GM18873 (cell line): ENCODE measurements around the gene WDR59.
"Not testable (repeated sequence)": the region's sequence is repeated elsewhere in the genome, so short reads cannot be mapped to it uniquely, and the experiment has no call there.

Experiments used
- ATAC-seq: cut with Tn5 transposase; IDR thresholded peaks from one replicate; pipeline ENCODE4 v1.9.1; 2021; ENCODE audit warnings: mild to moderate bottlenecking, moderate library complexity, moderate number of reproducible peaks; ENCODE audit not compliant: unreplicated experiment, low FRiP score

Gene WDR59, protein sequence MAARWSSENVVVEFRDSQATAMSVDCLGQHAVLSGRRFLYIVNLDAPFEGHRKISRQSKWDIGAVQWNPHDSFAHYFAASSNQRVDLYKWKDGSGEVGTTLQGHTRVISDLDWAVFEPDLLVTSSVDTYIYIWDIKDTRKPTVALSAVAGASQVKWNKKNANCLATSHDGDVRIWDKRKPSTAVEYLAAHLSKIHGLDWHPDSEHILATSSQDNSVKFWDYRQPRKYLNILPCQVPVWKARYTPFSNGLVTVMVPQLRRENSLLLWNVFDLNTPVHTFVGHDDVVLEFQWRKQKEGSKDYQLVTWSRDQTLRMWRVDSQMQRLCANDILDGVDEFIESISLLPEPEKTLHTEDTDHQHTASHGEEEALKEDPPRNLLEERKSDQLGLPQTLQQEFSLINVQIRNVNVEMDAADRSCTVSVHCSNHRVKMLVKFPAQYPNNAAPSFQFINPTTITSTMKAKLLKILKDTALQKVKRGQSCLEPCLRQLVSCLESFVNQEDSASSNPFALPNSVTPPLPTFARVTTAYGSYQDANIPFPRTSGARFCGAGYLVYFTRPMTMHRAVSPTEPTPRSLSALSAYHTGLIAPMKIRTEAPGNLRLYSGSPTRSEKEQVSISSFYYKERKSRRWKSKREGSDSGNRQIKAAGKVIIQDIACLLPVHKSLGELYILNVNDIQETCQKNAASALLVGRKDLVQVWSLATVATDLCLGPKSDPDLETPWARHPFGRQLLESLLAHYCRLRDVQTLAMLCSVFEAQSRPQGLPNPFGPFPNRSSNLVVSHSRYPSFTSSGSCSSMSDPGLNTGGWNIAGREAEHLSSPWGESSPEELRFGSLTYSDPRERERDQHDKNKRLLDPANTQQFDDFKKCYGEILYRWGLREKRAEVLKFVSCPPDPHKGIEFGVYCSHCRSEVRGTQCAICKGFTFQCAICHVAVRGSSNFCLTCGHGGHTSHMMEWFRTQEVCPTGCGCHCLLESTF

DNA sequence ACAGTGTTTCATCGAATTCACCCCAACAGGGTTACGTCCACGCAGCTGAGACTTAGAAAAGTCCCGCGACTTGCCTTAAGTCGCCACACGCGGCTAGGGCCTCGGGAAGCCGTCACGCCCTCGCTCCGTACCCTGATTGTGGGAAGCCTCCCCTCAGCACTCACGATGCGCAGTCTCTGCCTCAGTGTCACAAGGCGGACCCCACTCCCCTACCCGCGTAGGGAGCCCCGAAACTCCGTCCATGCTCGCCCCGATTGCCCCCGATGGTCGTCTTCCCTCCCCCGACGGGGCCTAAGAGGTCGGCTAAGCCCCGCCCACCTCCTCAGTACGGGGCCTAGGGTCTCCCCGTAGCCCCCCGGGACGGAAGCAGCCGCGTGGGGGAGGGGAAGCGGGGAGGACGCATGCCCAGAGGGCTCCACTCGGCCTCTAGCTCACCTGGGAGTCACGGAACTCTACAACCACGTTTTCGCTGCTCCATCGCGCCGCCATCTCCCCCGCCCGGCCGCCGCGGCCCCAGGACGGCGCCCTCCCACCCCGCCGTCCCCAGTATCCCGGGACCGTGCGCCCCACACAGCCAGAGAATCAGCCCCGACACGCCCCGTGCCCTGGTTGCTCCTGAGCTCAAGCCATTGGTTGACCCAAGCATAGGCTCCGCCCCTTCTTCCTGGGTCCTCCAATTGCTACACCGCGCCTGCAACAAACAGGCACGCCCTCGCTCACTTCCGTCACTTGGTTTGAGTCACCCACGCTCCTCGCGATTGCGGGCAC, at the start of gene WDR59:
WDR59 (minus strand) TSS at position 595 of the 768 bp plus-strand sequence; CDS start at position 489, 106 bp downstream.
- peak; percentile 99 for ATAC-seq

DNA sequence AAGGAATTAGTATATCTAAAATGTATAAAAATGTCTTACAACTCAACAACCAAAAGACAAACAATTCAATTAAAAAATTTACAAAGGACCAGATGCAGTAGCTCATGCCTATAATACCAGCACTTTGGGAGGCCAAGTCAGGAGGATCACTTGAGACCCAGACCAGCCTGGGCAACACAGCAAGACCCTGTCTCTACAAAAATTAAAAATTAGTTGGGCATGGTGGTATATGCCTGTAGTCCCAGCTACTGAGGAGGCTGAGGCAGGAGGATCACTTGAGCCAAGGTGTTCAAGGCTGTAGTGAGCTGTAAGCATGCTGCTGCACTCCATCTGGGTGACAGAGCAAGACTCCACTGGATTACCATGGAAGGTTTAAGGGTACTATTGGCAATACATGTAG, 47.7 kb upstream of the WDR59 start:
- ATAC-seq, result no peak

DNA sequence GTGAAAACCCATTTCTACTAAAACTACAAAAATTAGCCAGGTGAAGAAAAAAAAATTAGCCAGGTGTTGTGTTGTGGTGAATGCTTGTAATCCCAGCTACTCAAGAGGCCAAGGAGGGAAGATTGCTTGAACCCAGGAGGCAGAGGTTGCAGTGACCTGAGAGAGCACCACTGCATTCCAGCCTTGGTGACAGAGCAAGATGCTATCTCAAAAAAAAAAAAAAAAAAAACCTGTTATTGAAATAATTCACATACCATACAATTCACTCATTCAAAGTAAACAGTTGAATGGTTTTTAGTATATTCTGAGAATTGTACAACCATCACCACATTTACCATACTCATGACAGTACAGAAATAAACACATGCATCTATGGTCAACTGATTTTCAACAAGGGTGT, 44.9 kb upstream of the WDR59 start:
- no peak for ATAC-seq

DNA sequence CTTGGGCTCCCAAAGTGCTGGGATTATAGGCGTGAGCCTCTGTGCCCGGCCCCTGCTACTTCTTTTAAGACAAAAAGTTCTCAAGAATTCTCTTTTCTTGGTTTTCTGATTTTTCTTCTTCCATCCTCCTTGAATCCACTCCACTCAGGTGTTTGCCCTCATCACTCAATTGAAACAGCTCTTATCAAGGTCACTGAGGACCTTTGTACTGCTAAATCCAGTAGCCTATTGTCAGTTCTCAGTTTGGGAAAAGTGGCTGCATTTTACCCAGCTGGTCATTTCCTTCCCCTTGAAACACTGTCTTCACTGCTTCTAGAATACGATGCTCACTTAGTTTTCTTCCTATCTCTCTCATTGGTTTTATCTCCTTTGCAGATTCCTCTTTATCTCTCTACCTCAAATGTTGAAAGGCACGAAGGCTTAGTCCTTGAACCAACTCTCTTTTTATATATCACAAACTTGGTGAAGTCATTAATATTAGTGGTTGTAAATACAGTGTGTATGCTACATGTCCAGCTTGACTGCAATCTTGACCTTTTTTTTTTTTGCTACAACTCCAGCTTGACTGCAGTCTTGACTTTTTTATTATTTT, 43.7 kb upstream of the WDR59 start:
- no peak for ATAC-seq

DNA sequence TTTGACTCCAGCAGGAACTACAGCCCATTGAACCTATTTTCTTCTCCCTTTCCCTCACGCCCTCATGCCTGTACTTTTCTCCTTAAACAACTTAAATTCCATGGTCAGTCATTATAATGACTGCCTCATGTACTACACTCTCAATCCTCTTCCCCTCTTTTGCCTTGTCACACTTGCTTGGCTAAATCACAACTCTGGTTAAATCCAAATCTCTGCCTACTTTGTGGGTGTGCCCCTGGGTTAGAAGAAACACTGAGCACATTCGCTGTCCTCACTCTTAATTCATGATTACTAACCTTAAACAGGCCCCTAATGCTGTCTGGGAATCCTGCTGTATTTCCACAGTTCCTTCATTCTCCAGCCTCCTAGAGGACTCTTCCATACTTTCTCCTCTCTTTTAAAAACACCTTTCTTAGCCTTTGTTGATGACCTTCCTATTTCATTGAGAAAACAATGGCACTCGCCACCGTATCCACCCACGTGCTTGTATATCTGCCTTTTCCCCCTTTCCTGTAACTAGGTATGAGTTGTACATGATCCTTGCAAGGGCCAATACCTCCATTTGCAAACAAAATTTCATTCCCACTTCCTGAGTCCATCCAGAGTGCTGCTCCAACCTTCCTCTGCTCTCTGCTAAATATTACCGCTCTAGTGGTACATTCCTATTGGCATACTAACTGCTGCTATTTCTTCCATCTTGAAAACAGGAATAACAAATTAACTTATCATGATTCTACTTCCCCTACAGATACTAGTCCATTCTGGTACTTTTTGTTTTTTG, 42.8 kb upstream of the WDR59 start:
- no peak for ATAC-seq

DNA sequence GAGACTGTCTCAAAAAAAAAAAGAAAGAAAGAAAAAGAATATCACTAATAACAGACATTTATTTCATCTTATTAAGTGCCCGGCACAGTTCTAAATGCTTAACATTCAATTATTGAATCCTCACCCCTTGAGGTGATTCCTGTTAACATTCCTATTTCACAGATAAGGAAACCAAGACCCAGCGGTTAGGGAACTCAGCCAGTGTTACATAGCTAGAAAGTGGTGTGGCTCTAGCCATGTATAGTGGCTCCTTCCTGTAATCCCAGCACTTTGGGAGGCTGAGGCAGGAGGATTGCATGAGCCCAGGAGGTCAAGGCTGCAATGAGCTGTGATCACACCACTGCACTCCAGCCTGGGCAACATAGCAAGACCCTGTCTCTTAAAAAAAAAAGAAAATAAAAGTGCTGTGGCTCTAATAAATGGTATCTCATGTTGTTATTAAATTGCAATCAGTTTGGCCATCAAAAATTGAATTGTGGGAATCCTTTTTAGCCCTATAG, 42.0 kb upstream of the WDR59 start:
- no peak for ATAC-seq

DNA sequence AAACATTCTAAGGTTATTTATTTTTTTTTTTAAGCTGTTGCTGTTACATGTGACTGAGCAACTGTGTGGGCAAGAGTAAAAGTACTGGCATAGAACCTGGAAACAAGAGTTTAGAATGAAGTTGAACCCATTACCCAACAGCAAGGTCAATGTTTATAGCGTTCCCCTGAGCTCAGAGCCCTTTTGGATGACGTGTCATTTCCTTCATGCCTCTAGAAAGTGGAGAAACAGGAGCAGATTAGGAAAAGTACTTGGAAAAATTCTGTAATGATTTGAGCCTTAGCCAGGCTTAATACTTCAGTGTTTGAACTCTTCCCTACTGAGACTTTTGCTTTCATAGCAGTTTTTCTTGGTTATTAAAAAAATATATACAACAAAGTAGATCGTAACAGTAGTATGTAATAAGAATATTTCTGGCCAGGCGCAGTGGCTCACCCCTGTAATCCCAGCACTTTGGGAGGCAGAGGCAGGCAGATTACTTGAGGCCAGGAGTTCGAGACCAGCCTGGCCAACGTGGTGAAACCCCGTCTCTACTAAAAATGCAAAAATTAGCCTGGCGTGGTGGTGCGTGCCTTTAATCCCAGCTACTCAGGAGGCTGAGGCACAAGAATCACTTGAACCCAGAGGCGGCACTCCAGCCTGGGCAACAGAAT, 41.4 kb upstream of the WDR59 start:
- ATAC-seq, result not testable (repeated sequence)

DNA sequence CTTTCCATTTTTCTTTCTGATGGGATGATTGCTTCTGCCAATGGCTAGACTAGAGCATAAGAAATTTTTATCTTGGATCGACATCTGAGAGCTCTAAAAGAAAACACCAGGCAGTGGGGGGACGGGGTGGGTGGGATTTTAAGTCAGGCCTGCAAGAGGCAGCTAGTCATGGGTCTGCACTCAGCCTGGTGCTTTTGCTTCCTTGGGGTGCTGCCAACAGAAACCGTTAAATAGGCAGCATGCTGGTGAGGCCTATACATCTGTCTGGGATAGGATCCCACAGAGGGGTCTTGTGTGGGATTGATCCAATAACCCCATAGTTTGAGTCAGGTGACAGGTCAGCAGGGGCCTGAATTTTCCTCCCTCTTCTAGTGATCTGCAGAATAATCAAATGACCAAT, 40.8 kb upstream of the WDR59 start:
- ATAC-seq, result no peak

DNA sequence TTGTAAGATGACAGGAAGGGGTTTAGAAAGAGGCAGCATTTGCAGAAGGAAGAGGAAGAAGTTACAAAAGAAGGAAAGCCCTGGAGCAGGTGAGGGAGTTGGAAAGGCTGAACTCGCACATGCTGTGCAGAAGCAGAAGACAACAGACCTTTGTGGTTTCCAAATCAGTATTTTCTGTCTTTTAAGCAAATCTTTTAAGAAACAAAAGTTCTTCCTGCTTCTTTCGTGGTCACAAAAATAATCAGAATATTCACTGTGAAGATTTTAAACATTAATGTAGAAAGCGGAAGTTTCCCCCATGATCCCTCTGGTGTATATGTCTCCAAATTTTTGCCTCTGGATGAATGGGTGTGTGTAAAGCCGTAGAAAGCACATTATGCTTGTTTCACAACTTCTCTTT, 39.7 kb upstream of the WDR59 start:
- no peak for ATAC-seq

DNA sequence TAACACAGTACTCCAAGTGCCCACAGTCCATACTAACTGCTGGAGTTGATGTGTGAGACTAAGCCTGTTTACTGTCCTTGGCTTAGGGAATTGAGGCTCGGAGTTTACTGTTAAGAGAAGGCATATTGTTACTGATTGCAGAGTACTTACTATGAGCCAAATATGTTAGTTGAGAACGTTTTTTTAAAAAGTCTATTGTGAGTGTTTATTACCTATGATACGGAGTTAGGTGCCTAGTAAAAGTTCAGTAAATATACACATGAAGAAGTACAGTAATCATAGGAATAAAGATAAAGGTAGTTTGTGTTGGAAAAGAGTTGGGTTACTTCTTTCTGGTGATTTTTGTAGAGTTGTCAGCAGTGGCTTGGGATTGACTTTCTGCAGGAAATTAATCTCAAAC, 39.3 kb upstream of the WDR59 start:
- no peak for ATAC-seq

DNA sequence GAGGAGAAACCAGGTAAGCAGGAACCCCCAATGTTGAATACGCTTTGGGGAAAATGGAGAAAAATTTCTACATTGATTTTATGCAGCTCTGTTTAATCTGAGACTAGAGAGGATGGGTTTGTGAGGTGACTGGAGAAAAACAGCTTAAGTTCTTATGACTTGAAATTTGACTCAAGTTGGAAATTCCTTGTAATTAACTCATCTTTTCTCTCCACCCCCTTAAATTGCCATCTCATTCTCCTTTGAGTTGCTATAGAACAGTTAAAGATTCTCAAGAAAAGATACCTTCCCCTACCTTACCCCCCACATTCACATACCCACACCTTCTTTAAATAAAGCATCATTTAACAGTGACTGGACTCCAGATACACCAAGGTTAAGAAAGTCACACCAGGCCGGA, 38.1 kb upstream of the WDR59 start:
- ATAC-seq, result no peak

DNA sequence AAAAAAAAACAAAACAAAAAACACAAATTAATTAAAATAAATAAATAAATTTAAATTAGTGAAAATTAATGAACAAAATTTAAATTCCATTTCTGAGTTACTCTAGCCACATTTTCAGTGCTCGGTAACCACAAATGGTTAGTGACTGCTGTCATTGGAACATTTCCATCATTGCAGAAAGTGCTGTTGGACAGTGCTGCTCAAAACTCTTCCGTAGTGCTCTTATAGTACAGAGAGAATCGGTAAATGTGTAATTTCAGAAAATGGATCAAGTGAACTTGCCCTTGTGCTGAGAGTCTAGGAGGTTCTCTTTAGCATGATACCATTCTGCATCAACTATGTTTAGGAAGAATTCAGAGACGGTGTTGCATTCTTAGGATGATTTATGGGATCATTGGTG, 37.6 kb upstream of the WDR59 start:
- ATAC-seq, result no peak

DNA sequence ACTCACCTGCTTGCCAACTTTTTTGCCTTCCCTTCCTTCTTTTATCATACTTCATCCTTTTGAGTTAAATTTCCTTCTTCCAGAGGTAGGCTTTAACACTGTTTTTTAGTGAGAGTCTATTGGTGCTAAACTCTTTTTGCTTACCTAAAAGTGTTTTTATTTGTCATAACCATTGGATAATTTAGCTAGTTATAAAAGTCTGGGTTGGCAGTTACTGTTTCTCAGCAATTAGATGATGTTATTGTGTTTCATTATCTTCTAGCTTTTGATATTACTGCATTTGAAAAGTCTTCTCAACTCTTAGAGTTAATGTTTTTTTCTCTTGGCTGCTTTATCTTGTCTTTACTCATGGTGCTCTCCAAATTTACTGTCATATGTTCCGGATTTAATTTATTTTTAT, 36.5 kb upstream of the WDR59 start:
- no peak for ATAC-seq

DNA sequence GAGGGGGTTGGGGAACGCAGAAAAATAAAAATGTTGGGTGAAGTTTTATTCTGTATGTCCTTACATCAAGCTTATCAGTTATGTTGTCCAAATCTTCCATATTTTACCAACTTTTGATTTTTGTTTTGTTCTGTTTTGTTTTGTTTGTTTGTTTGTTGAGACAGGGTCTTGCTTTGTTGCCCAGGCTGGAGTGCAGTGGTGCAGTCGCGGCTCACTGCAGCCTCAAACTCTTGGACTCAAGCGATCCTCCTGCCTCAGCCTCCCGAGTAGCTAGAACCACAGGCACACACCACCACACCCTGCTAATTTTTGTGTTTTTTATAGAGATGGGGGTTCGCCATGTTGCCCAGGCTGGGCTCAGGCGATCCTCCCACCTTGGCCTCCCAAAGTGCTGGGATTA, 34.7 kb upstream of the WDR59 start:
- no peak for ATAC-seq

DNA sequence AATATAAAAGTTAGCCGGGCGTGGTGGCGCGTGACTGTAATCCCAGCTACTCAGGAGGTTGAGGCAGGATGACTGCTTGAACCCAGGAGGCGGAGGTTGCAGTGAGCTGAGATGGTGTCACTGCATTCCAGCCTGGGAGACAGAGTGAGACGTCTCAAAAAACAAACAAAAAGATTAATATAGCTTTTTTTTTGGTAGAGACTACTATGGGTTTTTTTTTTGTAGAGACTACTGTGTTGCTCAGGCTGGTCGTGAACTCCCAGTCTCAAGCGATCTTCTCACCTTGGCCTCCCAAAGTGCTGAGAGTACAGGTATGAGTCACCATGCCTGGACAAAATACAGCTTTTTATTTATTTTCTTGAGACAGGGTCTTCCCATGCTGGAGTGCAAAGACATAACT, 34.1 kb upstream of the WDR59 start:
- no peak for ATAC-seq

DNA sequence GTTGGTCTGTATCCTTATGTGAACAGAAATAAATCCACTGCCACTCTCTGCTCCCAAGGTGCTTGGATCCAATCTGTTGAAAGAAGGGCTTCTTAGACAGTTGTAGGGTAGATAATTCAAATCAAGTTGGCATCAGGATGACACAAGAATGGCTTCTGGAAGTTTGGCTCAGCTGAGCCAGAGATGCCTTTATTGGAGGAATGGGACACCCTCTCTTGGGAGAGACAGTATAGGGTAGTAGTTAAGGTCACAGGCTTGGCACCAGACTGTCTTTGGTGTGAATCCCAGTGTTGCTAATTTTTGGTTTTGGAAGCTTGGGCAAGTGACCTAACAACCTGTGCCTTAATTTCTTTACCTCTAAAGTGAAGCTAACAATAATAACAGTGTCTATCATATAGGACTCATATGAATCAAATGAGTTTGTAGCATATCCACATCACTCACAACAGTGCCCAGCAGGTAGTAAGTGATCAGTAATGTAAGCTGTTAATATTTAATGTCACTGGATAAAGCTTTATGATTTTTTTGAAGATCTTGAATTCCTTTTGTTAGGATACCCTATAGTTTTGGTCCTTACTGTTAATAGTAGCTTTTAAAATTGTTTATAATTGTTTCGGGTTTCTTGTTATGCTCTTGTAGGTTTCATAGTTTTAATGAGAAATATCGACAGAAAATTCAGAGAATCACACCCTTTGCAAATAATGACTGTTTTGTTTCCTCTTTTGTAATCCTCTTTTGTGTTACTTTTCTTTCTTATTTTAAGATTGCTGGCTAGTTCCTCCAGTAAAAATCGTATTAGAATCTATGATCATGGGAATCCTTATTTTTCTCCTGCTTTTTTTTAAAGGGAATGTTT, 33.0 kb upstream of the WDR59 start:
- ATAC-seq, result no peak

DNA sequence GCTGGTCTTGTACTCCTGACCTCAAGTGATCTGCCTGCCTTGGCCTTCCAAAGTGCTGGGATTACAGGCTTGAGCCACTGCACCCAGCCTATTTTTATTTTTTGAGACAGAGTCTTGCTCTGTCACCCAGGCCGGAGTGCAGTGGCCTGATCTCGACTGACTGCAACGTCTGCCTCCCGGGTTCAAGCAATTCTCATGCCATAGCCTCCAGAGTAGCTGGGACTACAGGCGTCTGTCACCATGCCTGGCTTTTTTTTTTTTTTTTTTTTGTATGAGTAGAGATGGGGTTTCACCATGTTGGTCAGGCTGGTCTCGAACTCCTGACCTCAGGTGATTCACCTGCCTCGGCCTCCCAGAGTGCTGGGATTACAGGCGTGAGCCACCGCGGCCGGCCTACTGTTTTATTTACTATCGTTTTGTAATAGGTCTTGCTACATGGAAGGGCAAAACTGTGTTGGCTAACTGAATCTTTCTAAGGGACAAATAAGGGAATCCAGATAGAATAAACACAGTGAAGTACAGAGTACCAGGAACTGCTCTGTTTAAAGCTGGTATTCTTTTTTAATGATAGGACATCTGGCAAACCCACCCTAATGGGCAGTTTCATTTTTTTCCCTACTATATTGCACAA, 31.6 kb upstream of the WDR59 start:
- not testable (repeated sequence) for ATAC-seq

DNA sequence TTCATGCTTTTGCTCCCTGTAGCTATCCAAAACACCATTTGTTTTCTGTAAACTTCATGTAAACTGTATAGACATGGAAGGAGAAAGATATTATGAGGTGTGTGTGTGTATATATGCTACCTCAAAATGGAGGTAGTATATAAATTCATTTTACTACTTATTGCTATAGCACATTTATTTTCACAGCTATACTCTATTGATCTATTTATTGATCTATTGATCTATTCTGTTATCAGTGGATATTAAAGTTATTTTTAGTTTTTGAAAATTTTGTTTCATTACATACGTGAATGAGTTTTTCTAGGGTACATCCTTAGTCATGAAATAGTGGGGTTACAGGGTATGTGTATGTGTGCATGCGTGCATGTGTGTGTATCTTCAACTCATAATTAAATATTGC, 29.4 kb upstream of the WDR59 start:
- ATAC-seq, result no peak
